CD4-positive, alpha-beta T cell (primary cell): Measurements from ENCODE around the gene NOL8. TPM values are rescaled to one million over a fixed set of nuclear protein-coding genes. Genes with fewer than 3 reads are reported as not detected.

ENCODE experiments used
- ATAC-seq: fragments of 200-7000 bp; cut with Tn5 transposase; one replicate; pipeline ENCODE4 v1.10.0; 2022; ENCODE audit warnings: mild to moderate bottlenecking; ENCODE audit not compliant: poor library complexity
- CTCF ChIA-PET: fragments of 350-600 bp; sonication (Branson Sonifier 250); formaldehyde crosslinking; loops from one replicate; lab custom pipeline; 2021; ENCODE audit warnings: antibody characterized with exemption, inconsistent platforms; lab: Charles Lee
- POLR2A ChIA-PET: fragments of 350-600 bp; sonication (Branson Sonifier 250); formaldehyde crosslinking; loops from one replicate; lab custom pipeline; 2021; ENCODE audit warnings: antibody characterized with exemption, inconsistent platforms; lab: Charles Lee
- DNase-seq, 14 experiments: peaks; one replicate each; pipeline ENCODE4 v3.0.0-alpha.2; 2013 to 2020; ENCODE audit warnings: mixed read lengths in 2 of 14
- H3K27ac ChIP-seq, 2 donors: one replicate each; pipeline versions ENCODE4 v1.5.1 to v1.7.0; 2013; ENCODE audit warnings: low read length in 2 of 2, low read depth in 1 of 2, mild to moderate bottlenecking in 1 of 2
- H3K27me3 ChIP-seq, 2 experiments: 1 replicate in 1 of 2; 2 replicates in 1 of 2; pipeline versions ENCODE4 v1.6.1 to v1.7.0; 2013; ENCODE audit warnings: low read length in 2 of 2, control low read depth in 1 of 2, mild to moderate bottlenecking in 1 of 2, moderate library complexity in 1 of 2; ENCODE audit not compliant: insufficient read depth in 2 of 2, control insufficient read depth in 1 of 2
- H3K36me3 ChIP-seq: one replicate; pipeline ENCODE4 v1.6.1; 2013; ENCODE audit warnings: low read length, control low read depth; ENCODE audit not compliant: insufficient read depth
- H3K4me1 ChIP-seq: one replicate; pipeline ENCODE4 v1.6.1; 2013; ENCODE audit warnings: low read length, control low read depth; ENCODE audit not compliant: insufficient read depth
- H3K4me3 ChIP-seq: one replicate; pipeline ENCODE4 v1.5.1; 2013; ENCODE audit warnings: mild to moderate bottlenecking, low read length, moderate library complexity
- H3K9me3 ChIP-seq, 2 experiments: 1 replicate in 1 of 2; 2 replicates in 1 of 2; pipeline versions ENCODE4 v1.6.1 to v1.7.0; 2013; ENCODE audit warnings: low read length in 2 of 2, mild to moderate bottlenecking in 2 of 2, control low read depth in 1 of 2, moderate library complexity in 1 of 2; ENCODE audit not compliant: control insufficient read depth in 1 of 2, insufficient read depth in 1 of 2
- H3K27ac Mint-ChIP-seq: one replicate; pipeline ENCODE4 v1.8.0; 2020; ENCODE audit warnings: mixed read lengths
- H3K27me3 Mint-ChIP-seq: one replicate; pipeline ENCODE4 v1.8.0; 2021; ENCODE audit warnings: mixed read lengths
- H3K36me3 Mint-ChIP-seq: one replicate; pipeline ENCODE4 v1.8.0; 2021; ENCODE audit warnings: low read depth, mixed read lengths
- H3K4me1 Mint-ChIP-seq: one replicate; pipeline ENCODE4 v1.8.0; 2021; ENCODE audit warnings: low read depth, mixed read lengths
- H3K4me3 Mint-ChIP-seq: one replicate; pipeline ENCODE4 v1.8.0; 2020; ENCODE audit warnings: mild to moderate bottlenecking, mixed read lengths
- H3K9me3 Mint-ChIP-seq: one replicate; pipeline ENCODE4 v1.8.0; 2020; ENCODE audit warnings: mixed read lengths
- CTCF ChIP-seq: fragments of 200-600 bp; IDR thresholded peaks from one replicate; pipeline ENCODE4 v1.8.0; 2022; ENCODE audit warnings: antibody characterized with exemption, mild to moderate bottlenecking
- intact Hi-C, 2 experiments: fragments of 100-400 bp; cut with DNase I in 1 of 2; cut with micrococcal nuclease in 1 of 2; formaldehyde crosslinking; loops; one replicate each; pipeline versions ENCODE4 v1.15.1 to v1.9.0; 2023 to 2025; cut with DNase I, micrococcal nuclease
- total RNA-seq, 174 experiments: library from RNA in 2 of 174; stranded (reverse) in 2 of 174; gene quantifications; one replicate each; pipeline ENCODE4 v1.2.3 and lab custom pipeline; 2021 to 2026

The NOL8 gene
- total RNA-seq, 2 experiments from 2014 or later = 55.9 to 65.7 TPM

GRCh38 chr9:92295827-92296258 is 29.3 kb downstream of the NOL8 start:
- peaks cover 38% of the 10 kb centered on the region for H3K36me3 ChIP-seq
- Mint-ChIP-seq H3K27me3 (no peaks in the 10 kb centered on the region), H3K36me3 (peaks cover 53% of the 10 kb centered on the region), H3K4me3 (peak overlapping the region; percentile 52), H3K9me3 (no peaks in the 10 kb centered on the region), H3K27ac (peak overlapping the region; percentile 86), H3K4me1 (peaks cover 54% of the 10 kb centered on the region)
- ATAC-seq = no peak
- intact Hi-C loops = loop anchor here in 1 of 2 experiments (10.0 kb wide), 5 partner anchors 469 to 1959 kb away; partner anchors contain the start of genes BICD2, FAM120A, FAM120AOS and ZNF169
- no peak overlapping the region for H3K27ac ChIP-seq
- POLR2A ChIA-PET = no interaction called here
- no peaks in the 10 kb centered on the region for H3K9me3 ChIP-seq
- CTCF ChIA-PET = no interaction called here
- H3K4me3 ChIP-seq = no peak overlapping the region
- peak in 1 of 14 experiments; percentile 5 for DNase-seq
- TF ChIP-seq CTCF = no peak
- peaks cover 25% of the 10 kb centered on the region for H3K4me1 ChIP-seq
- no peaks in the 10 kb centered on the region for H3K27me3 ChIP-seq

- Mint-ChIP-seq H3K4me1 (peaks cover 59% of the 10 kb centered on the region), H3K36me3 (peaks cover 50% of the 10 kb centered on the region), H3K27me3 (no peaks in the 10 kb centered on the region), H3K9me3 (no peaks in the 10 kb centered on the region), H3K27ac (peak overlapping the region; percentile 86), H3K4me3 (peak overlapping the region; percentile 52)
- Histone ChIP-seq H3K36me3 (peaks cover 34% of the 10 kb centered on the region), H3K27ac (no peak overlapping the region), H3K4me3 (no peak overlapping the region), H3K27me3 (no peaks in the 10 kb centered on the region), H3K4me1 (peaks cover 25% of the 10 kb centered on the region), H3K9me3 (no peaks in the 10 kb centered on the region)
- no peak for DNase-seq
- no peak for ATAC-seq
- intact Hi-C loops = loop anchor here in 1 of 2 experiments (10.0 kb wide), 5 partner anchors 469 to 1959 kb away; partner anchors contain the start of genes BICD2, FAM120A, FAM120AOS and ZNF169
- POLR2A ChIA-PET = interaction anchor here (1.0 kb wide), 1 partner anchor 375 kb away, joined by 3 read pairs; the partner anchor contains the start of gene IPPK
- CTCF ChIA-PET = no interaction called here
- TF ChIP-seq CTCF = no peak
Observed at GRCh38 chr9:92295240-92295790, 29.8 kb downstream of the NOL8 start.

GRCh38 chr9:92294297-92294676 is 30.9 kb downstream of the NOL8 start:
- Histone ChIP-seq H3K9me3 (no peaks in the 10 kb centered on the region), H3K4me3 (peak overlapping the region; percentile 70), H3K36me3 (peaks cover 24% of the 10 kb centered on the region), H3K4me1 (peaks cover 25% of the 10 kb centered on the region), H3K27ac (peak overlapping the region; percentile 73 to 74), H3K27me3 (no peaks in the 10 kb centered on the region)
- DNase-seq = peak in 4 of 14 experiments; percentile 1 to 28 (median 15)
- intact Hi-C loops = loop anchor here in 1 of 2 experiments (5.0 to 10.0 kb wide), 7 partner anchors 177 to 1961 kb away; partner anchors contain the start of genes BICD2, FAM120A, FAM120AOS and IPPK
- CTCF ChIA-PET = no interaction called here
- no peaks in the 10 kb centered on the region for H3K9me3 Mint-ChIP-seq
- H3K27ac Mint-ChIP-seq = peak overlapping the region; percentile 97
- peak overlapping the region; percentile 98 for H3K4me3 Mint-ChIP-seq
- peaks cover 69% of the 10 kb centered on the region for H3K4me1 Mint-ChIP-seq
- H3K36me3 Mint-ChIP-seq = peaks cover 52% of the 10 kb centered on the region
- no peaks in the 10 kb centered on the region for H3K27me3 Mint-ChIP-seq
- ATAC-seq = no peak
- no peak for TF ChIP-seq CTCF
- POLR2A ChIA-PET = interaction anchor here (0.6 to 1.0 kb wide), 3 partner anchors 31 to 376 kb away, joined by 3 to 4 read pairs (median 3); partner anchors contain the start of genes CENPP and IPPK
